H9 (cell line): ENCODE measurements around the gene PCDHGB1. TPM values are rescaled to one million over a fixed set of nuclear protein-coding genes. Genes with fewer than 3 reads are reported as not detected.

Experiments used
- DNase-seq: peaks from one replicate; pipeline ENCODE4 v3.0.0-alpha.2; 2017
- H2AFZ ChIP-seq: one replicate; pipeline ENCODE4 v1.6.1; 2013; ENCODE audit warnings: mild to moderate bottlenecking, low read length, control low read depth, moderate library complexity
- H2AK5ac ChIP-seq: 2 replicates; pipeline ENCODE4 v1.6.1; 2013; ENCODE audit warnings: low read length, control low read depth, mixed read lengths; ENCODE audit not compliant: insufficient read length
- H2BK120ac ChIP-seq: one replicate; pipeline ENCODE4 v1.6.1; 2013; ENCODE audit warnings: low read depth, mild to moderate bottlenecking, low read length, control low read depth, inconsistent platforms; ENCODE audit not compliant: poor library complexity, severe bottlenecking
- H2BK12ac ChIP-seq: 2 replicates; pipeline ENCODE4 v1.6.1; 2013; ENCODE audit warnings: low read length, control low read depth, mixed read lengths, low read depth; ENCODE audit not compliant: insufficient read length
- H2BK15ac ChIP-seq: 2 replicates; pipeline ENCODE4 v1.6.1; 2013; ENCODE audit warnings: low read depth, low read length, control low read depth
- H2BK20ac ChIP-seq: one replicate; pipeline ENCODE4 v1.6.1; 2013; ENCODE audit warnings: low read depth, mild to moderate bottlenecking, low read length, control low read depth, inconsistent platforms; ENCODE audit not compliant: poor library complexity, severe bottlenecking
- H2BK5ac ChIP-seq: 2 replicates; pipeline ENCODE4 v1.6.1; 2013; ENCODE audit warnings: low read length, control low read depth, mixed read lengths; ENCODE audit not compliant: insufficient read length
- H3K14ac ChIP-seq: 2 replicates; pipeline ENCODE4 v1.6.1; 2013; ENCODE audit warnings: low read length, control low read depth; ENCODE audit not compliant: insufficient read depth
- H3K18ac ChIP-seq: 2 replicates; pipeline ENCODE4 v1.6.1; 2013; ENCODE audit warnings: low read depth, mild to moderate bottlenecking, mixed read lengths, low read length, control low read depth; ENCODE audit not compliant: insufficient read length
- H3K23ac ChIP-seq: 2 replicates; pipeline ENCODE4 v1.6.1; 2013; ENCODE audit warnings: low read length, control low read depth, mixed read lengths, low read depth; ENCODE audit not compliant: insufficient read length
- H3K23me2 ChIP-seq: 2 replicates; pipeline ENCODE4 v1.6.1; 2013; ENCODE audit warnings: low read depth, mild to moderate bottlenecking, mixed read lengths, low read length, control low read depth; ENCODE audit not compliant: insufficient read length, poor library complexity, severe bottlenecking
- H3K27ac ChIP-seq: 2 replicates; pipeline ENCODE4 v1.5.1; 2013; ENCODE audit warnings: low read length, control low read depth, mixed read lengths, low read depth; ENCODE audit not compliant: insufficient read length
- H3K27me3 ChIP-seq: 2 replicates; pipeline ENCODE4 v1.6.1; 2013; ENCODE audit warnings: low read length, control low read depth, inconsistent platforms; ENCODE audit not compliant: insufficient read depth
- H3K4ac ChIP-seq: 2 replicates; pipeline ENCODE4 v1.6.1; 2013; ENCODE audit warnings: low read depth, mild to moderate bottlenecking, control low read depth, inconsistent platforms, low read length, moderate library complexity
- H3K4me1 ChIP-seq: 2 replicates; pipeline ENCODE4 v1.6.1; 2013; ENCODE audit warnings: low read length, control low read depth, inconsistent platforms; ENCODE audit not compliant: insufficient read depth
- H3K4me2 ChIP-seq: 2 replicates; pipeline ENCODE4 v1.6.1; 2013; ENCODE audit warnings: low read length, control low read depth, mixed read lengths; ENCODE audit not compliant: insufficient read length, insufficient read depth
- H3K56ac ChIP-seq: 2 replicates; pipeline ENCODE4 v1.6.1; 2013; ENCODE audit warnings: low read depth, mild to moderate bottlenecking, mixed read lengths, low read length, control low read depth; ENCODE audit not compliant: insufficient read length
- H3K79me1 ChIP-seq: 2 replicates; pipeline ENCODE4 v1.6.1; 2013; ENCODE audit warnings: low read depth, mild to moderate bottlenecking, moderate library complexity, low read length, control low read depth, inconsistent platforms; ENCODE audit not compliant: insufficient read depth, poor library complexity, severe bottlenecking
- H3K79me2 ChIP-seq: 2 replicates; pipeline ENCODE4 v1.6.1; 2013; ENCODE audit warnings: low read length, control low read depth, inconsistent platforms; ENCODE audit not compliant: insufficient read depth
- H3K9ac ChIP-seq: 2 replicates; pipeline ENCODE4 v1.6.1; 2013; ENCODE audit warnings: low read length, control low read depth, mixed read lengths; ENCODE audit not compliant: insufficient read length; ENCODE audit errors: extremely low read depth
- H3K9me3 ChIP-seq: one replicate; pipeline ENCODE4 v1.6.1; 2013; ENCODE audit warnings: low read depth, low read length, inconsistent platforms; ENCODE audit not compliant: control insufficient read depth
- H3T11ph ChIP-seq: one replicate; pipeline ENCODE4 v1.6.1; 2013; ENCODE audit warnings: mild to moderate bottlenecking, low read length, control low read depth, inconsistent platforms
- H4K20me1 ChIP-seq: one replicate; pipeline ENCODE4 v1.6.1; 2013; ENCODE audit not compliant: control insufficient read depth, insufficient read length, insufficient read depth
- H4K5ac ChIP-seq: 2 replicates; pipeline ENCODE4 v1.6.1; 2013; ENCODE audit warnings: low read depth, mild to moderate bottlenecking, mixed read lengths, low read length, control low read depth; ENCODE audit not compliant: insufficient read length
- H4K8ac ChIP-seq: replicated peaks from 2 replicates; pipeline ENCODE4 v1.6.1; 2013; ENCODE audit warnings: low read length, control low read depth, mixed read lengths, low read depth; ENCODE audit not compliant: insufficient read length
- H4K91ac ChIP-seq: 2 replicates; pipeline ENCODE4 v1.6.1; 2013; ENCODE audit warnings: low read depth, mild to moderate bottlenecking, moderate library complexity, mixed read lengths, low read length, control low read depth; ENCODE audit not compliant: insufficient read length
- H3K27ac Mint-ChIP-seq, 3 experiments: 2 replicates in 2 of 3; 3 replicates in 1 of 3; pipeline ENCODE4 v1.8.0; 2020 to 2021; ENCODE audit warnings: mixed read lengths in 3 of 3, mild to moderate bottlenecking in 1 of 3, moderate library complexity in 1 of 3
- H3K27me3 Mint-ChIP-seq: 2 replicates; pipeline ENCODE4 v1.8.0; 2021; ENCODE audit warnings: low read depth, mild to moderate bottlenecking, moderate library complexity, mixed read lengths
- H3K36me3 Mint-ChIP-seq, 3 experiments: 2 replicates in 2 of 3; 3 replicates in 1 of 3; pipeline ENCODE4 v1.8.0; 2020 to 2021; ENCODE audit warnings: low read depth in 3 of 3, mixed read lengths in 3 of 3; ENCODE audit not compliant: insufficient read depth in 1 of 3
- H3K4me1 Mint-ChIP-seq, 2 experiments: 2 replicates each; pipeline ENCODE4 v1.8.0; 2020; ENCODE audit warnings: mixed read lengths in 2 of 2
- H3K4me3 Mint-ChIP-seq, 2 experiments: 2 replicates in 1 of 2; 3 replicates in 1 of 2; pipeline ENCODE4 v1.8.0; 2020 to 2021; ENCODE audit warnings: mild to moderate bottlenecking in 2 of 2, mixed read lengths in 2 of 2, moderate library complexity in 1 of 2
- H3K9me3 Mint-ChIP-seq, 2 experiments: 2 replicates in 1 of 2; 3 replicates in 1 of 2; pipeline ENCODE4 v1.8.0; 2020; ENCODE audit warnings: mild to moderate bottlenecking in 2 of 2, mixed read lengths in 2 of 2, moderate library complexity in 1 of 2
- CTCF ChIP-seq: fragments of 200-600 bp; sonication (generic); conservative IDR thresholded peaks from 3 replicates; pipeline ENCODE4 v1.8.0; 2021; ENCODE audit warnings: antibody characterized with exemption, mild to moderate bottlenecking
- WGBS: extraction: QIAGEN DNeasy Blood & Tissue Kit; methylation state at CpG from one replicate; pipeline ENCODE4 v1.1.7; 2013; ENCODE audit warnings: missing lambda C conversion rate, low lambda C conversion rate, mixed read lengths; ENCODE audit not compliant: insufficient read length; ENCODE audit errors: extremely low coverage; 5-methylcytosine and 5-hydroxymethylcytosine counted together
- total RNA-seq: library from RNA; stranded (reverse); gene quantifications from 2 replicates; pipeline ENCODE4 v1.2.1, GENCODE V29; 2021

PCDHGB1 gene
- total RNA-seq, 1 experiment from 2014 or later, result 5.0 TPM

- Mint-ChIP-seq H3K27ac (no peak within 1 kb of the TSS; a peak in 1 of 7 replicates), H3K36me3 (peaks cover 33 to 52% (median 50%) of the 10 kb centered on the region in 3 experiments), H3K4me1 (no peaks in the 10 kb centered on the region), H3K27me3 (peaks cover 9% of the 10 kb centered on the region), H3K4me3 (no peak within 1 kb of the TSS), H3K9me3 (peaks cover 57 to 69% of the 10 kb centered on the region in 2 experiments)
- Histone ChIP-seq H3K14ac (no peak within 1 kb of the TSS), H2BK120ac (no peak within 1 kb of the TSS), H2BK20ac (no peak within 1 kb of the TSS), H4K8ac (no peak within 1 kb of the TSS), H3K18ac (no peak within 1 kb of the TSS), H4K91ac (no peak within 1 kb of the TSS), H3K23me2 (no peaks in the 10 kb centered on the region), H2AFZ (no peak within 1 kb of the TSS), H3K27me3 (no peaks in the 10 kb centered on the region), H4K20me1 (no peaks in the 10 kb centered on the region), H3K79me2 (no peaks in the 10 kb centered on the region), H3K27ac (no peak within 1 kb of the TSS), H2BK15ac (no peak within 1 kb of the TSS), H3K23ac (no peak within 1 kb of the TSS), H4K5ac (no peak within 1 kb of the TSS), H3K79me1 (no peaks in the 10 kb centered on the region), H3K9me3 (peaks cover 34% of the 10 kb centered on the region), H2AK5ac (no peak within 1 kb of the TSS), H2BK12ac (no peak within 1 kb of the TSS), H3T11ph (no peak within 1 kb of the TSS), H3K9ac (no peak within 1 kb of the TSS), H3K4ac (no peak within 1 kb of the TSS), H3K56ac (no peak within 1 kb of the TSS), H3K4me1 (no peaks in the 10 kb centered on the region), H2BK5ac (no peak within 1 kb of the TSS), H3K4me2 (no peak within 1 kb of the TSS)
- TF ChIP-seq CTCF, result peak; percentile 20; the same call in 1 of the 3 replicates
- DNase-seq, result no peak
- no CpG with 5 or more reads among the region's 27 CpGs for WGBS
These were observed 23.9 kb downstream of the PCDHGB1 start, which contains the start of gene PCDHGA6 for GRCh38 chr5:141373673-141374317. PCDHGA6 (plus strand) TSS chr5:141373891; CDS start chr5:141374084, 193 bp downstream.
